Trophoblast cell (in vitro differentiated cells and primary cell): Measurements from ENCODE around the gene CUL2.

Experiments
- DNase-seq, 2 donors: peaks; one replicate each; pipeline ENCODE4 v3.0.0-alpha.2; 2016
- H2AFZ ChIP-seq: 2 replicates; pipeline ENCODE4 v1.6.1; 2013; ENCODE audit warnings: low read length, moderate library complexity, mild to moderate bottlenecking; ENCODE audit not compliant: insufficient read depth, poor library complexity
- H2AK5ac ChIP-seq: 2 replicates; pipeline ENCODE4 v1.6.1; 2013; ENCODE audit warnings: mild to moderate bottlenecking, low read length
- H2BK120ac ChIP-seq: 2 replicates; pipeline ENCODE4 v1.6.1; 2013; ENCODE audit warnings: low read length, mild to moderate bottlenecking, moderate library complexity; ENCODE audit not compliant: insufficient read depth, poor library complexity
- H2BK12ac ChIP-seq: 2 replicates; pipeline ENCODE4 v1.6.1; 2013; ENCODE audit warnings: mild to moderate bottlenecking, low read length, moderate library complexity
- H2BK5ac ChIP-seq: 2 replicates; pipeline ENCODE4 v1.6.1; 2013; ENCODE audit warnings: low read length, low read depth, moderate library complexity, mild to moderate bottlenecking; ENCODE audit not compliant: poor library complexity
- H3K14ac ChIP-seq: 2 replicates; pipeline ENCODE4 v1.6.1; 2013; ENCODE audit warnings: mild to moderate bottlenecking, low read length
- H3K18ac ChIP-seq: 2 replicates; pipeline ENCODE4 v1.6.1; 2013; ENCODE audit warnings: mild to moderate bottlenecking, low read length
- H3K23ac ChIP-seq: 2 replicates; pipeline ENCODE4 v1.6.1; 2013; ENCODE audit warnings: low read length
- H3K27ac ChIP-seq: 2 replicates; pipeline ENCODE4 v1.5.1; 2013; ENCODE audit warnings: low read depth, mild to moderate bottlenecking, inconsistent platforms, low read length, moderate library complexity
- H3K27me3 ChIP-seq: 2 replicates; pipeline ENCODE4 v1.6.1; 2013; ENCODE audit warnings: inconsistent platforms, mild to moderate bottlenecking, low read length, moderate library complexity; ENCODE audit not compliant: insufficient read depth
- H3K36me3 ChIP-seq, 2 experiments: 1 replicate in 1 of 2; 2 replicates in 1 of 2; pipeline ENCODE4 v1.6.1; 2013; ENCODE audit warnings: low read length in 2 of 2, mild to moderate bottlenecking in 2 of 2, moderate library complexity in 1 of 2; ENCODE audit not compliant: insufficient read depth in 2 of 2, control insufficient read depth in 1 of 2
- H3K4ac ChIP-seq: 2 replicates; pipeline ENCODE4 v1.6.1; 2013; ENCODE audit warnings: low read depth, mild to moderate bottlenecking, low read length, moderate library complexity
- H3K4me1 ChIP-seq, 2 experiments: 1 replicate in 1 of 2; 2 replicates in 1 of 2; pipeline ENCODE4 v1.6.1; 2013; ENCODE audit warnings: low read length in 2 of 2, mild to moderate bottlenecking in 2 of 2, moderate library complexity in 1 of 2; ENCODE audit not compliant: insufficient read depth in 2 of 2, control insufficient read depth in 1 of 2
- H3K4me2 ChIP-seq: 2 replicates; pipeline ENCODE4 v1.6.1; 2013; ENCODE audit warnings: inconsistent platforms, mild to moderate bottlenecking, low read length, moderate library complexity
- H3K4me3 ChIP-seq: 2 replicates; pipeline ENCODE4 v1.5.1; 2013; ENCODE audit warnings: mild to moderate bottlenecking, low read depth, low read length, inconsistent platforms
- H3K79me1 ChIP-seq: one replicate; pipeline ENCODE4 v1.6.1; 2013; ENCODE audit warnings: low read length
- H3K79me2 ChIP-seq: 2 replicates; pipeline ENCODE4 v1.6.1; 2013; ENCODE audit warnings: low read length, mild to moderate bottlenecking; ENCODE audit not compliant: control insufficient read depth, insufficient read depth, poor library complexity
- H3K9ac ChIP-seq: 2 replicates; pipeline ENCODE4 v1.6.1; 2013; ENCODE audit warnings: mild to moderate bottlenecking, low read length
- H3K9me3 ChIP-seq: 2 replicates; pipeline ENCODE4 v1.6.1; 2013; ENCODE audit warnings: low read depth, mild to moderate bottlenecking, control low read depth, inconsistent platforms, low read length; ENCODE audit not compliant: insufficient read depth
- H4K12ac ChIP-seq: 2 replicates; pipeline ENCODE4 v1.6.1; 2013; ENCODE audit warnings: low read depth, mild to moderate bottlenecking, low read length, moderate library complexity
- H4K8ac ChIP-seq: 2 replicates; pipeline ENCODE4 v1.6.1; 2013; ENCODE audit warnings: low read depth, mild to moderate bottlenecking, low read length, moderate library complexity
- H4K91ac ChIP-seq: one replicate; pipeline ENCODE4 v1.6.1; 2013; ENCODE audit warnings: low read depth, mild to moderate bottlenecking, low read length, moderate library complexity
- WGBS: extraction: QIAGEN DNeasy Blood & Tissue Kit; methylation state at CpG from one replicate; pipeline ENCODE4 v1.1.7; 2013; ENCODE audit warnings: missing lambda C conversion rate; ENCODE audit not compliant: insufficient read length, insufficient coverage; ENCODE audit errors: extremely low coverage; 5-methylcytosine and 5-hydroxymethylcytosine counted together

CUL2 gene

GRCh38 chr10:35004651-35005050 is 85.5 kb downstream of the CUL2 start:
- H2BK12ac ChIP-seq, result no peak overlapping the region
- H3K36me3 ChIP-seq, result peaks cover 0 to 2% of the 10 kb centered on the region in 2 experiments
- no peaks in the 10 kb centered on the region for H3K9me3 ChIP-seq
- H3K23ac ChIP-seq, result no peak overlapping the region
- no peaks in the 10 kb centered on the region for H3K79me2 ChIP-seq
- no CpG with 5 or more reads among the region's 3 CpGs for WGBS
- H3K18ac ChIP-seq, result no peak overlapping the region
- no peak overlapping the region for H3K14ac ChIP-seq
- peaks cover 6 to 10% of the 10 kb centered on the region in 2 experiments for H3K4me1 ChIP-seq
- H3K4me3 ChIP-seq, result no peak overlapping the region
- H4K8ac ChIP-seq, result no peak overlapping the region
- no peak overlapping the region for H2AFZ ChIP-seq
- H3K4me2 ChIP-seq, result no peak overlapping the region
- H3K27me3 ChIP-seq, result no peaks in the 10 kb centered on the region
- peak in 1 of 2 donors; percentile 33 for DNase-seq
- H3K9ac ChIP-seq, result no peak overlapping the region
- no peaks in the 10 kb centered on the region for H3K79me1 ChIP-seq
- no peak overlapping the region for H2AK5ac ChIP-seq
- no peak overlapping the region for H2BK120ac ChIP-seq
- H3K27ac ChIP-seq, result no peak overlapping the region
- H4K12ac ChIP-seq, result no peak overlapping the region
- H4K91ac ChIP-seq, result no peak overlapping the region
- no peak overlapping the region for H2BK5ac ChIP-seq
- no peak overlapping the region for H3K4ac ChIP-seq

GRCh38 chr10:35003906-35004305 is 86.2 kb downstream of the CUL2 start:
- Histone ChIP-seq H3K27me3 (no peaks in the 10 kb centered on the region), H2BK12ac (no peak overlapping the region), H3K4ac (no peak overlapping the region), H3K14ac (no peak overlapping the region), H3K79me1 (peaks cover 3% of the 10 kb centered on the region), H3K9ac (no peak overlapping the region), H2AK5ac (no peak overlapping the region), H3K4me2 (no peak overlapping the region), H3K18ac (no peak overlapping the region), H4K12ac (no peak overlapping the region), H3K23ac (no peak overlapping the region), H3K27ac (no peak overlapping the region), H2BK120ac (no peak overlapping the region), H2BK5ac (no peak overlapping the region), H3K9me3 (no peaks in the 10 kb centered on the region), H2AFZ (no peak overlapping the region), H4K8ac (no peak overlapping the region), H3K36me3 (no peaks in the 10 kb centered on the region), H3K79me2 (no peaks in the 10 kb centered on the region), H4K91ac (no peak overlapping the region), H3K4me1 (peaks cover 11 to 16% of the 10 kb centered on the region in 2 experiments), H3K4me3 (no peak overlapping the region)
- no peak for DNase-seq
- no CpG with 5 or more reads among the region's 4 CpGs for WGBS

- no CpG with 5 or more reads among the region's 4 CpGs for WGBS
- Histone ChIP-seq H3K27me3 (no peaks in the 10 kb centered on the region), H3K23ac (no peak overlapping the region), H3K9ac (no peak overlapping the region), H3K4ac (no peak overlapping the region), H3K79me1 (peaks cover 3% of the 10 kb centered on the region), H3K4me1 (peaks cover 10 to 14% of the 10 kb centered on the region in 2 experiments), H3K36me3 (no peaks in the 10 kb centered on the region), H2BK120ac (no peak overlapping the region), H2AFZ (no peak overlapping the region), H3K27ac (no peak overlapping the region), H3K79me2 (no peaks in the 10 kb centered on the region), H3K4me3 (no peak overlapping the region), H2AK5ac (no peak overlapping the region), H3K18ac (no peak overlapping the region), H3K9me3 (no peaks in the 10 kb centered on the region), H4K91ac (peak overlapping the region; percentile 11), H3K14ac (no peak overlapping the region), H4K8ac (no peak overlapping the region), H4K12ac (no peak overlapping the region), H2BK12ac (no peak overlapping the region), H2BK5ac (no peak overlapping the region), H3K4me2 (no peak overlapping the region)
- peak; percentile 55 to 72 for DNase-seq
These were observed 89.2 kb downstream of the CUL2 start for GRCh38 chr10:35000936-35001335.

DNA sequence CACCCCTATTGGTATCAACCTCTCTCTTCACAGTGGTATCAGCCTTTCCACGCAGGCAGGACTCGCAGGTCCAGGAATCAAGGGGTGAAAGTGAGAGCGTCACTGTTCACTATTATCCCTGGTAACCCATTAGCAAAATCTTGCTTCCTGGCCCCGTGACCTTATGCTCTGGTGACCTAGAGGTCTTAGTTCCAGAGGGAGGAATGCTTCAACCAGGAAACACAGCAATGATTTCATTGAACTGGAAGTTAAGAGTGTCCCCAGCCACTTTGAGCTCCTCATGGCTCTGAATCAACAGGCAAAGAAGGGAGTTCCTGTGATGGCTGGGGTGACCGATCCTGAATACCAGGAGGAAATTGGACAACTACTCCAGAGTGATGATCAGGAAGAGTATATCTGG is 90.6 kb downstream of the CUL2 start:
- Histone ChIP-seq H3K18ac (no peak overlapping the region), H3K27ac (peak overlapping the region; percentile 12), H3K9me3 (no peaks in the 10 kb centered on the region), H4K8ac (no peak overlapping the region), H3K23ac (no peak overlapping the region), H2BK120ac (no peak overlapping the region), H3K79me2 (no peaks in the 10 kb centered on the region), H3K36me3 (no peaks in the 10 kb centered on the region), H4K91ac (no peak overlapping the region), H3K4ac (no peak overlapping the region), H4K12ac (no peak overlapping the region), H3K9ac (no peak overlapping the region), H3K4me3 (no peak overlapping the region), H3K4me2 (no peak overlapping the region), H2BK5ac (peak overlapping the region; percentile 22), H2BK12ac (peak overlapping the region; percentile 56), H3K27me3 (no peaks in the 10 kb centered on the region), H3K14ac (peak overlapping the region; percentile 26), H2AK5ac (no peak overlapping the region), H2AFZ (no peak overlapping the region), H3K4me1 (peaks cover 8 to 18% of the 10 kb centered on the region in 2 experiments), H3K79me1 (peaks cover 3% of the 10 kb centered on the region)
- no CpG with 5 or more reads among the region's 5 CpGs for WGBS
- no peak for DNase-seq
